Tibial artery (tissue), 4 donors: ENCODE results near the gene CELA3A.

Experiments used
- DNase-seq, 2 donors: peaks; one replicate each; pipeline ENCODE4 v3.0.0-alpha.2; 2019
- H3K27ac ChIP-seq, 2 donors: fragments of 200-600 bp; sonication (generic) in 1 of 2; 1 replicate in 1 of 2; 2 replicates in 1 of 2; pipeline ENCODE4 v1.5.1; 2018 to 2019; ENCODE audit warnings: mild to moderate bottlenecking in 1 of 2
- H3K27me3 ChIP-seq, 2 donors: fragments of 200-600 bp; sonication (generic) in 1 of 2; one replicate each; pipeline versions ENCODE4 v1.5.1 to v1.6.0; 2016 to 2019
- H3K36me3 ChIP-seq, 3 donors: fragments of 200-600 bp; sonication (generic) in 2 of 3; one replicate each; pipeline ENCODE4 v1.5.1; 2016 to 2019; ENCODE audit warnings: mild to moderate bottlenecking in 2 of 3
- H3K4me1 ChIP-seq, 4 donors: fragments of 200-600 bp; sonication (generic) in 2 of 4; 1 replicate in 3 of 4; 2 replicates in 1 of 4; pipeline ENCODE4 v1.5.1; 2016 to 2019
- H3K4me3 ChIP-seq, 2 donors: fragments of 200-600 bp; sonication (generic) in 1 of 2; 1 replicate in 1 of 2; 2 replicates in 1 of 2; pipeline ENCODE4 v1.5.1; 2018 to 2019; ENCODE audit warnings: mild to moderate bottlenecking in 2 of 2
- H3K9me3 ChIP-seq, 3 donors: fragments of 200-600 bp; sonication (generic) in 1 of 3; one replicate each; pipeline ENCODE4 v1.5.1; 2016 to 2019
- intact Hi-C: fragments of 100-400 bp; cut with DNase I; formaldehyde crosslinking; loops from one replicate; pipeline ENCODE4 v1.15.0; 2023; ENCODE audit warnings: low total_unique reads
- TF ChIP-seq, protein P1 (sequence below), 2 experiments: fragments of 200-600 bp in 1 of 2; fragments of 450-650 bp in 1 of 2; IDR thresholded peaks; one replicate each; pipeline ENCODE4 v1.5.1; 2017 to 2019; ENCODE audit warnings: antibody characterized with exemption in 2 of 2, mild to moderate bottlenecking in 1 of 2, moderate library complexity in 1 of 2

Gene CELA3A

DNA sequence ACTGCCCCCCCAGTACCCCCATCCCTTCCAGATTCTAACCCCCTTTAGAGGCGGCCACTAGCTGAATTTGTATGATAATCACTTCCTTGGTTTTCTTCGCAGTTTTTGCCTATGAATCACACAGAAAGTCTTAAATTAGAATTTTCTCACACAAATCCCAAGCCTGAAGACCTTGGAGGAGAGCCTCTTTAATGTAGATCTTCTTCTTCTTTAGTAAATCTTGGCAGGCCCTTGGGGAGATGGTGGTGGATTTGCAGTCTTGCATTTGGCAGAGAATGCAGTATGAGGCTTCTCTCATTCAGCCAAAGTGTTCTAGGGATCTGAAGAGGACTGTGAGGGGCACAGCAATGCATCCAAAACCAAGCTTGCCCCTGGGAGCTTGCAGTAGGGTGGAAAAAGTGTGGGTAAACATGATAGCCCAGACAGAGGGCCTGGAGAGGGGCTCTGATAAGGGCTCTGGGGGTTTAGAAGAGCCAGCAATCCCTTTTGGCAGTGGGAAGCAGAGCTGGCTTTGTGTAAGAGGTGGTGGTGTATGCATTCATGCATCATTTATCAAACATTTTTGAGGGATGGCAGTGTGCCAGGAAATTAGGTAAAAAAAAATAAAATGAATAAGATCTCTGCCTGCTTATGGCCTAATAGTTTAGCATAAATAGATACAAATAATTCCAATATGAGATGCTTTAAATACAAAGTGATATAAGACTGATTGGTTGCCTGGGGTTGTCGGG, 43.4 kb downstream of the CELA3A start:
- H3K4me1 ChIP-seq = no peaks in the 10 kb centered on the region
- no peaks in the 10 kb centered on the region for H3K9me3 ChIP-seq
- DNase-seq = no peak
- no peaks in the 10 kb centered on the region for H3K36me3 ChIP-seq
- H3K27me3 ChIP-seq = peaks cover 0 to 5% of the 10 kb centered on the region in 2 donors
- H3K4me3 ChIP-seq = no peak overlapping the region
- H3K27ac ChIP-seq = no peak overlapping the region
- intact Hi-C loops = no loop called here
- TF ChIP-seq, protein P1, sequence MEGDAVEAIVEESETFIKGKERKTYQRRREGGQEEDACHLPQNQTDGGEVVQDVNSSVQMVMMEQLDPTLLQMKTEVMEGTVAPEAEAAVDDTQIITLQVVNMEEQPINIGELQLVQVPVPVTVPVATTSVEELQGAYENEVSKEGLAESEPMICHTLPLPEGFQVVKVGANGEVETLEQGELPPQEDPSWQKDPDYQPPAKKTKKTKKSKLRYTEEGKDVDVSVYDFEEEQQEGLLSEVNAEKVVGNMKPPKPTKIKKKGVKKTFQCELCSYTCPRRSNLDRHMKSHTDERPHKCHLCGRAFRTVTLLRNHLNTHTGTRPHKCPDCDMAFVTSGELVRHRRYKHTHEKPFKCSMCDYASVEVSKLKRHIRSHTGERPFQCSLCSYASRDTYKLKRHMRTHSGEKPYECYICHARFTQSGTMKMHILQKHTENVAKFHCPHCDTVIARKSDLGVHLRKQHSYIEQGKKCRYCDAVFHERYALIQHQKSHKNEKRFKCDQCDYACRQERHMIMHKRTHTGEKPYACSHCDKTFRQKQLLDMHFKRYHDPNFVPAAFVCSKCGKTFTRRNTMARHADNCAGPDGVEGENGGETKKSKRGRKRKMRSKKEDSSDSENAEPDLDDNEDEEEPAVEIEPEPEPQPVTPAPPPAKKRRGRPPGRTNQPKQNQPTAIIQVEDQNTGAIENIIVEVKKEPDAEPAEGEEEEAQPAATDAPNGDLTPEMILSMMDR (IDR thresholded peaks at IDR 0.05) = no peak

DNA sequence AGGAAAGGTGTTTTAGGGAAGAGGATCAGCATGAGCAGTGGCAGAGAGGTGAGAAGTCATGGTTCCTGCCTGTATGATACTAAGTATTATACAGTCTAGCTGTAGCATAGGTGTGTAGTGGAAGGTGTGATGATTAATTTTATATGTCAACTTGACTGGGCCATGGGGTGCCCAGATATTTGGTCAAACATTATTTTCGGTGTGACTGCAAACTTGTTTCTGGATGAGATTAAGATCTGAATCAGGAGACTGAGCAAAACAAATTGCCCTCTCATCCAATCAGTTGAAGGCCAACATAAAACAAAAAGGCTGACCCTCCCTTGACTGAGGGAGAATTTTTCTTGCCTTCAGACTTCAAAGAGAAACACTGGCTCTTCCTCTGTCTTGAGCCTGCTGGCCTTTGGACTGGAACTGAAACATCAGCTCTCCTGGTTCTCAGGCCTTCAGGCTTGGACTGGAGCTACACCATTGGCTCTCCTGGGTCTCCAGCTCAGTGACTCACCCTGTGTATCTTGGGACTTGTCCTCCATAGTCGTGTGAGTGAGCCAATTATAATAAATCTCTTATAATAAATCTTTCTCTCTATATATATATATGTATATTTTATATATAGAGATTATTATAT, 44.3 kb downstream of the CELA3A start:
- intact Hi-C loops = no loop called here
- TF ChIP-seq, protein P1 (IDR thresholded peaks at IDR 0.05) = no peak
- Histone ChIP-seq H3K27ac (no peak overlapping the region), H3K27me3 (peaks cover 0 to 5% of the 10 kb centered on the region in 2 donors), H3K9me3 (no peaks in the 10 kb centered on the region), H3K4me1 (no peaks in the 10 kb centered on the region), H3K4me3 (no peak overlapping the region), H3K36me3 (no peaks in the 10 kb centered on the region)
- DNase-seq = no peak

DNA sequence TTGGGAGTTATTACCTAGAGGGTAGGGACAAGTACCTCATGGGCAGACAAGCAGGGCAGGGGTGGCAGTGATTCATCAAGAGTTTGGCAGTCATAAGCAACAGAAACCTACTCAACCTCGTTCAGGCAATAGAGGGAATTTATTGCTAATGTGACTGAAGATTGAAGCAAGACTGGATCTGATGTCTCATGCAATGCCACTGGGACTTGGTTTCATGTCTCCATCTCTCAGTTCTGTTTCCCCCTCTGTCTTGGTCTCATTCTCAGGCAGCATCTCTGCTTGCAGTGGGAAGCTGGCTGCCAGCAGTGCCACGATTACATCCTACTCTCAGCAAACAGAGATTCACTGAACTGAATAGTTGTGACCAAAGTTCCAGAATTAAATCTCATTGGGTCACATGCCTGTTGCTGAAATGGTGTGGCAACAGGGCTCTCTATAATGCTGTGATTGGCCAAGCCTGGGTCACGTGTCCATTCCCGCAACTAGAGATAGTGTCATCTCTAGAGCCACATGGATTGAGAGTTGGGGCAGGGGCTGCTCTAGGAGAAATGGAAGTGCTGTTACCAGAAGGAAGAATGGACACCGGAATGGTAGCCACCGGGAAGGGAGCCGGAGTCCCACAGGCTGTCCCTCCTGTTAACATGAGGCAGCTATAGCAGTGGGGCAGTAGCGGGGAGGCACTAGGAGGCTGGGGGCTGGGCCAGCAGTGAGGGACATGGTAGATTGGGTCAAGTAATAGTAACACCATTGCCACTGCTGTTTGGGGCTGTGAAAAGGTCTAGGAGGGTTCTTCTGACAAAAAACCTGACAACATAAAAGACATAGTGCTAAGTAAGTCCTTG, 47.1 kb downstream of the CELA3A start:
- intact Hi-C loops = no loop called here
- no peak for DNase-seq
- Histone ChIP-seq H3K4me3 (no peak overlapping the region), H3K4me1 (peaks cover 0 to 6% (median 0%) of the 10 kb centered on the region in 4 donors), H3K27me3 (peaks cover 0 to under 1% of the 10 kb centered on the region in 2 donors), H3K36me3 (peaks cover 0 to 4% (median 0%) of the 10 kb centered on the region in 3 donors), H3K9me3 (no peaks in the 10 kb centered on the region), H3K27ac (no peak overlapping the region)
- TF ChIP-seq, protein P1 (IDR thresholded peaks at IDR 0.05) = no peak

DNA sequence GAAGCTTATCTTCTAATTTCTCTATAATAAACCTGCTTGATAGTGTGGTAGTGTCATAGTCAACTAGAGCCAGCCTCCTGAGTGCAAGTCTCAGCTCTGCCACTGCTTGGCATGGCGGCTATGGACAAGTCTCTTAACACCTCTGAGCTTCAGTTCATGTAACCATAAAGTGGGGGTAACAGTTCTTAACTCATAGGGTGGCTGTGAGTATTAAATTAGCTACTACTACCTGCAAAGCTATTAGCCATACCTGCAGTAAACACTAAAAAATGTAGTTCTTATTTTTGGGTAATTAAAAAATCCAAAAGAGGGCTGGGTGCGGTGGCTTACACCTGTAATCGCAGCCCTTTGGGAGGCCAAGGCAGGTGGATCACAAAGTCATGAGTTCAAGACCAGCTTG, 48.9 kb downstream of the CELA3A start:
- H3K4me3 ChIP-seq = no peak overlapping the region
- TF ChIP-seq, protein P1 (IDR thresholded peaks at IDR 0.05) = no peak
- H3K36me3 ChIP-seq = peaks cover 0 to 4% (median 0%) of the 10 kb centered on the region in 3 donors
- H3K27ac ChIP-seq = no peak overlapping the region
- no peaks in the 10 kb centered on the region for H3K27me3 ChIP-seq
- intact Hi-C loops = no loop called here
- H3K9me3 ChIP-seq = no peaks in the 10 kb centered on the region
- H3K4me1 ChIP-seq = peaks cover 0 to 21% (median 13%) of the 10 kb centered on the region in 4 donors
- no peak for DNase-seq

DNA sequence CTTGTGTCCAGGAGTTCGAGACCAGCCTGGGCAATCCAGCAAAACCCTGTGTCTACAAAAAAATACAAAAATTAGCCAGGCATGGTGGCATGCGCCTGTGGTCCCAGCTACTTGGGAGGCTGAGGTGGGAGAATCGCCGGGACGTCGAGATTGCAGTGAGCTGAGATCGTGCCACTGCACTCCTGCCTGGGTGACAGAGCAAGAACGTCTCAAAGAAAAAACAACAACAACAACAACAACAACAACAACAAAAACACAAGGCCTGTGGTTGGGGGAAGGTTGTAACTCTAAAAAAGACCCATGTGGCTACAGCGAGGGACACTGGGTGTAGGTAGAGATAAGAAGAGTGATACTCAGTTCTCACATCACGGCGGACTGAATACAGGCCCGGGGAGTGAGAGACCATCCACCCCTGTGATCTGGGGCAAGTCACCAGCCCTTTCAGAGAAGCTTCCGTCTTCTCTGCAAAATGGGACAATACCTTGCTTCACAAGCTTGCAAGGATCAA, 50.2 kb downstream of the CELA3A start:
- TF ChIP-seq, protein P1 (IDR thresholded peaks at IDR 0.05) = no peak
- Histone ChIP-seq H3K27me3 (no peaks in the 10 kb centered on the region), H3K4me3 (no peak overlapping the region), H3K27ac (no peak overlapping the region), H3K9me3 (no peaks in the 10 kb centered on the region), H3K4me1 (peaks cover 0 to 32% (median 25%) of the 10 kb centered on the region in 4 donors), H3K36me3 (peaks cover 0 to 4% (median 0%) of the 10 kb centered on the region in 3 donors)
- intact Hi-C loops = no loop called here
- DNase-seq = no peak
